GM19395 (cell line): ENCODE measurements around the gene KCNK15.

Experiments used
- ATAC-seq: cut with Tn5 transposase; IDR thresholded peaks from one replicate; pipeline ENCODE4 v1.9.1; 2021; ENCODE audit warnings: mild to moderate bottlenecking, moderate library complexity; ENCODE audit not compliant: unreplicated experiment

The KCNK15 gene

DNA sequence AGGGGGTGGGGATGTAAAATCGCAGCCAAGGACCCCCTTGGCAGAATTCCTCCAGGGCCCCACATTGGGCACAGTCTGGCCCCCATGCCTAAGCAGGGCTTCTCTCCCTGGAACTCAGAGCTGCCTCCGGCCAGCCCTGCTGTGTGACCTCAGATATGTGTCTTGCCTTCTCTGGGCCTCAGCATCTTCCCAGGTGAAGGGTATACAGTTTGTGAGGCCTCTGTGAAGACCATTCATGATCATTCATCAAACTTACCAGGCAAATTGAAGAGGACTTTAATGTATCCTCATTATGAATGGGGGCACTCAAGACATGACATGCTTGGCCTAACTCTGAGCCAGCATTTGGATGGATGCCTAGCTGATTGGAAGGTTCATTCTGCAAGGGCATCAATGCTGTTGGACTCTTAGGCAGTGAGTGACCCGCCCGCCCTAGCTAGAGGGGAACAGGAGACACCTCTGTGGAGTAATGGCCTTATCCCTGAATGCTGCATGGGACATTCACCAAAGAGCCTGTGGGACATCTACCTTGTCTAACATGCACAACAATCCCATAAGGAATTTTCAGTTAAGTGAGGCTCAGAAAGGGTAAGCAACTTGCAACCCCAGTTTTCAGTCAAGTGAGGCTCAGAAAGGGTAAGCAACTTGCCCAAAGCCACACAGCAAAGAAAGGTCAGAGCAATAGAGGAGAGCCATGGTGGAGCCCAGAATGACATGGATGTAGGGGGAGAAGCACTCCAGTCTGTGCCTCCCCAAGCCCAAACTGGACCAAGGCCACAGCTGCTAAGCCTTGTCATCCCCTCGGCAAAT, 30.0 kb upstream of the KCNK15 start:
- no peak for ATAC-seq

DNA sequence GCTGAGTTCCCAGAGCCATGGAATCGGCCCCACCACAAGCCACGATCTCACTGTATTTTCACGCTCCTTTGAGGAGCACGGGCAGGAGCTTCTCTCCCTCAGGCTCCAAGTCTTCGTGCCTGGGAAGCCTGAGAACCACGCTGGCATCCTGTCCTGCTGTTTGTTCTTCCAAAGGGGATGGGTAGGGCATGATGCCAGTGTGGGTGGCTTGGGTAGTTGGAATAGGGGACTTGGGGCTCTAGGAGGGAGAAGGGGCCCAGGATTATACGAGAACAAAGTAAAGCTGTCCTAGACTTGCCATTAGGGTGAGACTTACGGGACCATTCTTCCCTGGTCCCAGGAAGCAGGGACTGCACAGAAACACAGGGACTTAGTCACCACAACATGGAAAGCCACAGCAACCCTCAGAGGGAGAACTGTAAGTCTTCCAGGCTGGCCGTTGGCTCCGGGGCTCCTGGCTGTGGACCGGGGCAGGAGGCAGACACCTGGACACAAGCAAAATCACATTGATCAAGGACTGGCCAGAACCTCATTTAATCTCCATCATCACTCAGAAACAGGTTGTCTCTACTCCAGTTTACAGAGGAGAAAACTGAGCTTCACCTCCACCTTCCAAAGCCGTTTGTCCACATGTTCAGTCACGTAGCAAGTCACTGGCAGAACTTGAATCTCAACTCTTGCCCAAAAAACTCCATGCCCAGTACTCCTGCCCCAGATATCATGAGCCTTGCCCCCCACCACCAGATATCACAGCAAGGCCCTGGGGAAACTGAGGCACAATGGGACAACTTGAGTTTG, 29.2 kb upstream of the KCNK15 start:
- ATAC-seq = no peak

DNA sequence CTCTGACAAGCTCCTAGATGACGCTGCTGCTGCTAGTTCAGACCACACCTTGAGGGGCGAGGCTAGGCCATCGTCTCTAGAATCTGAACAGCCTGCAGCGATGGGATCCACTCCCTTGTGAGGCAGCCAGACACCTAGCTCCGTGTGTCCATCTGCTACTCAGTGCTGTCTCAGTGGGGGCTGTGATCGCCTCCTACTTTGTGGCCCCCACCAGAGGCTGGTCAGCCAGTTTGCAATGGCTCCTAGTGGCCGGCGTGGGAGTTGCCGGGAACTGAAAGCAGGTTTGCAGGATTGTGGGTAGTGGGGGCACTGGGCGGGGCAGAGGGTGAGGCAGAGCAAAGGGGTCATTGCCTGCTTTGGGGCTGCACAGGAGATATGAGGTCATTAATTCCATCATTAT, 27.7 kb upstream of the KCNK15 start:
- no peak for ATAC-seq

DNA sequence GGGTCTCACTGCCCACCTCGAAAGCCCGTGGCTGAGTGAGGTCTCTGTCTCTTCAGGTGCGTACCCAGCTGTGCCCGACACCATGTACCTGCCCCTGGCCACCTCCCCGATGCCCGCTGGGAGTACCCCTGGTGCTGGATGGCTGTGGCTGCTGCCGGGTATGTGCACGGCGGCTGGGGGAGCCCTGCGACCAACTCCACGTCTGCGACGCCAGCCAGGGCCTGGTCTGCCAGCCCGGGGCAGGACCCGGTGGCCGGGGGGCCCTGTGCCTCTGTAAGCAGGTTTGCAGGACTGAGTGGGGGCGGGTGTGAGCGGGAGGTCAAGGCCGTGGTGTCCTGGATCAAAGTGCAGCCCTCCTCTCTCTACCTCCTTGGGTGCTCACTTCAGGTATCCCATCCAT, 25.8 kb upstream of the KCNK15 start:
- ATAC-seq = no peak

DNA sequence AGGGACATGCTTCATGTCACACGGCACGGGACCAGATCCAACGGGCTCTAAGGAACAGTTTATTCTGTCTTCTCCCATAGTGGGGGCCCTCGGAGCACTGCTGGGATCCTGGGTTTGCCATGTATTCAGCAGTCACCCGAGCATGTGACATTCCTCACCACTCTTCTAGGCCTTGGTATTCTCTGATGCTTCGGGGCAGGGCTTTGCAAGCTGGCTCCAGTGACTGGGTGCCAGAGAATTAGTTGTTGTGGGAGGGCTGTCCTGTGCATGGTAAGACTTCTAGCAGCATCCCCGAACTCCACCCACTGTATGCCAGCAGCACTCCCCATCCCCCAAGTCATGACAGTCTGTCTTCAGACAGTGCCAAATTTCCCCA, 25.1 kb upstream of the KCNK15 start:
- no peak for ATAC-seq

DNA sequence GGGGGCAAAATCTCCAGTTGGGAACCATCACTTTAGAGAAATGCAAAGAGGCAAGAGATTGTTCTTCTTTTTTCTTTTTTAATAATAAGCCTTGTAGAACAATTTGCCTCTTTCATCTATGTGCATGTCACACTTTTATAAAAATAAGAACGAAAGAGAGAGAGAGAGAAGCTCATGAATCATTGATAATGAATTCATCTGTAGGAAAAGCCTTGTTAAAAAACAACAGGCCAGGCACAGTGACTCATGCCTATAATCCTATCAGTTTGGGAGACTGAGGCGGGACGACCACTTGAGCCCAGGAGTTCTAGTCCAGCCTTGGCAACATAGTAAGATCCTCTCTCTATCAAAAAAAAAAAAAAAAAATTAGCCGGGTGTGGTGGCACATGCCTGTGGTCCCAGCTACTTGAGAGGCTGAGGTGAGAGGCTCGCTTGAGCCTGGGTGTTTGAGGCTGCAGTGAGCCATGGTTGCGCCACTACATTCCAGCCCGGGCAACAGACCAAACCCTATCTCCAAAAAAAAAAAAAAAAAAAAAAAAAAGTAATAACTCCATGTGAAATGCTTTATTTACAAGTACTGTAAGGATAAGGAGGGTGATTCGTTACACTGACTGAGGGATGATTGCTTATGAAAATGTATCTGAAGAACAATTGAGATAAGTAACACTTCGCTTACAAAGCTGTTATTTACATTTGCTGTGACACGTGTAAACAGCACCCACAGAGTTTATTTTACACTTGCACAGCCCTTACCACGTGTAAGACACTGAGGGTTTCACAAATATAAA, 24.5 kb upstream of the KCNK15 start:
- ATAC-seq = no peak

DNA sequence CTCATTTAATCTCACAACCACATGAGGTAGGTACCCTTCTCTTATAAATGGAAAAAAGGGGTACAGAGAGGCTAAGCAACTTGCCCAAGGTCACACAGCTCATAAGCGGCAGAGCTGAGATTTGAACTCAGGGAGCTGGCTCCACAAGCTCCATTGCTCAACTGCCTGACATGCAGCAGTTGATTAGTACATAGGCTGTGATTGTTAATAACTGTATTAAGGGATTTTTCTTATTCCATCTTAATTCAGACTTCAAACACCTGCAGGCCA, 23.9 kb upstream of the KCNK15 start:
- ATAC-seq = no peak

DNA sequence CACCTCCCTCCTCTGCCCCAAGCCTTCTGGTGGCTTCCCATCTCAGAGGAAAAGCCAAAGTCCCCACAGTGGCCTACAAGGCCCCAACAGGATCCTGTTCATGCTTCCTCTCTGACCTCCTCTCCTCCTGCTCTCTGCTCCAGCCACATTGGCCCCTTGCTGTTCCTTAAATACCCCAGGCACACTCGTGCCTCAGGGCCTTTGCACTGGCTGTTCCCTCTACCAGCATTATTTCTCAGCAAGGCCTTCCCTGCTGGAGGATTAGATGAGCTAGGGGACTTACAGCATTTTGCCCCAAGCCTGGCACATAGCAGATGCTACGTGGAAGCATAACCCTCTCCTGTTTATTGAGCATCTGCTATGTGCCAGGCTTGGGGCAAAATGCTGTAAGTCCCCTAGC, 22.7 kb upstream of the KCNK15 start:
- ATAC-seq = no peak

DNA sequence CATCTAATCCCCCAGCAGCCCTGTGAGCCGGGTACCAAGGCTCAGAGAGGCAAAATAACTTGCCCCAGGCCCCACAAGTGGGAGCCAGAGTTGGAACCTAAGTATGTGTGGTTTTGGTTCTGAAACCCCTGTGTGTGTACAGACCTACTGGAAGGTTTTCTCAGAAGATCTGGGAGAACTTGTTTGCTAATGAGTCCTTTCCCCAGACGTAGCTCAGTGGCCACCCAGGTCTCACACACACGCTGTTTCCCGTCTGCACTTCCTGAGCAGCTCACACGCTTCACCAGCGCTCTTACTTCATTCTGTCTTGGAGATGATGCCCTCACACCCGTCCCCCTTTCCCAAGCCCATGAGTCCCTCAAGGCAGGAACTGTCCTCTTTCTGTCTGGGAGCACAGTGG, 22.3 kb upstream of the KCNK15 start:
- no peak for ATAC-seq

DNA sequence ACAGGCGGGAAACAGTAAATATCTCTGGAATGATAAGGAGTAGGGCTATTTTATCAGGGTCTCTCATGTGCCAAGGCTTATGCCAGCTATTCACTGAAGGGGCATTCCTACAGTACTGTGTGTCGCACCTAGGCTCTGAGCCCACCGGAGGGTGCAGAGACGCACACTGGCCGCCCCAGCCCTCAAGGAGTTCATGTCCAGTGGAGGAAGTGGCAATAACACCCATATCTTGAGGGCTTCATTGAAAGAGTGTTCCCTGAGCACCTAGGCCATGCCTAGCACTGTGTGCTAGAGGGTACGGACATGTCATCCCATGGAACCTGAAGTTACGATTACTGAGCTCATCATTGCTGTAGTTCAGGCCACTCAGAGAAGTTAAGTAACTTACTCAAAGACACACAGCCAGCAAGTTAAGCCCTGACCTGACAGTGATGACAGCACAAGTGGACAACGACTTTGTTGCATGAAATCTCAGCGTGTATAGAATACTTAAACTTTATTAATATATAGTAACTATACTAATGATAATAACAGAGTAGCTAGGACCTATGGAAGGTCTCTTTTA, 21.8 kb upstream of the KCNK15 start:
- no peak for ATAC-seq

DNA sequence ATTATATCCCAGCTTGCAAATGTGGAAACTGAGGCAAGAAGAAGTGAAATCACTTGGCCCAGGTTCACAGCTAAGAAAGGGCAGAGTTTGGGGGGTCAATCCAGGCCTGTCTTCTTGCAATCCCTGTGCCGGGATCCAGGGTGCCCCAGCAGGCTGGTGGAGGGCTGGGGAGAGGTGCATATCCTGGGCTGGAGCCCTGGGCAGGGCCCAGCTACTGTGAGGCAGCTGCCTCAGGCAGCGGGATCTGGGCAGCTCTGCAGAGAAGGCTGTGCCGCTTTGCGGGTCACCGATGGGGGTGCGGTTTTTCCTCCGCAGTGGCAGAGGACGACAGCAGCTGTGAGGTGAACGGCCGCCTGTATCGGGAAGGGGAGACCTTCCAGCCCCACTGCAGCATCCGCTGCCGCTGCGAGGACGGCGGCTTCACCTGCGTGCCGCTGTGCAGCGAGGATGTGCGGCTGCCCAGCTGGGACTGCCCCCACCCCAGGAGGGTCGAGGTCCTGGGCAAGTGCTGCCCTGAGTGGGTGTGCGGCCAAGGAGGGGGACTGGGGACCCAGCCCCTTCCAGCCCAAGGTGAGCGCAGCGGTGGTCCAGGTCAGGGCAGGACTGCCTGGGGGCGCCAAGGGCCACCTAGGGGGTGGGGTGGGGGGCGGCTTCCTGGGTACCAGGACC, 21.1 kb upstream of the KCNK15 start:
- ATAC-seq = no peak

DNA sequence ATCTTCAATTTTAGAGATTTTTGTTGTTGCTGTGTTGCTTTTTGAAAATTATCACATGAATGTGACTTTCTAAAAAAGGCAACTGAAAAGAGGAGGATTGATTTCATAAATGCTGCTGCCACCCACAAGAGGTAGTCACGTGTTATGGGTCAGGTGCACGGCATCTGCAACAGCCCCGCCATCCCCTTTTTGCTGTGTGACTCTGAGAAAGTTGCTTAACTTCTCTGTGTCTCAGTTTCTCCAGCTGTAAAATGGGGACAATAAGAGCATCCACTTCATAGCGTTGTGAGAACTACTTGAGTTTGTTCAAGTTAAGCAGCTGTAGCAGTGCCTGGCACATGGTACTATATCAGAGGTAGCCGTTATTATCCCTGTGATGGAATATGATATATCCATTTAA, 19.8 kb upstream of the KCNK15 start:
- ATAC-seq = no peak

DNA sequence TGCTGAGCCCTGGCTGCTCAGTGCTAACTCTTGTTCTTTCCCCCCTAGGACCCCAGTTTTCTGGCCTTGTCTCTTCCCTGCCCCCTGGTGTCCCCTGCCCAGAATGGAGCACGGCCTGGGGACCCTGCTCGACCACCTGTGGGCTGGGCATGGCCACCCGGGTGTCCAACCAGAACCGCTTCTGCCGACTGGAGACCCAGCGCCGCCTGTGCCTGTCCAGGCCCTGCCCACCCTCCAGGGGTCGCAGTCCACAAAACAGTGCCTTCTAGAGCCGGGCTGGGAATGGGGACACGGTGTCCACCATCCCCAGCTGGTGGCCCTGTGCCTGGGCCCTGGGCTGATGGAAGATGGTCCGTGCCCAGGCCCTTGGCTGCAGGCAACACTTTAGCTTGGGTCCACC, 18.6 kb upstream of the KCNK15 start:
- no peak for ATAC-seq

DNA sequence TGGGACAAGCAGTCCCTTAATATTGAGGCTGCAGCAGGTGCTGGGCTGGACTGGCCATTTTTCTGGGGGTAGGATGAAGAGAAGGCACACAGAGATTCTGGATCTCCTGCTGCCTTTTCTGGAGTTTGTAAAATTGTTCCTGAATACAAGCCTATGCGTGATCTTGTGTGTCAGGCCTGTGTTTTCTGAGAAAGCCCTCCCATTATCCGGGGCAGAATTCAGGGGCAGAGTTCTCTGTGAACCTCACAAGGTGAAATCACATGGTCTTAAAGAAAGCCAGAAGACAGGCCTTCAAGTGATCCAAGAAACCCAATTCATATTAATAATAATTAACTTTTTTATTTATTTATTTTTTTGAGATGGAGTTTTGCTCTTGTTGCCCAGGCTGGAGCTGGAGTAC, 18.0 kb upstream of the KCNK15 start:
- ATAC-seq = no peak

DNA sequence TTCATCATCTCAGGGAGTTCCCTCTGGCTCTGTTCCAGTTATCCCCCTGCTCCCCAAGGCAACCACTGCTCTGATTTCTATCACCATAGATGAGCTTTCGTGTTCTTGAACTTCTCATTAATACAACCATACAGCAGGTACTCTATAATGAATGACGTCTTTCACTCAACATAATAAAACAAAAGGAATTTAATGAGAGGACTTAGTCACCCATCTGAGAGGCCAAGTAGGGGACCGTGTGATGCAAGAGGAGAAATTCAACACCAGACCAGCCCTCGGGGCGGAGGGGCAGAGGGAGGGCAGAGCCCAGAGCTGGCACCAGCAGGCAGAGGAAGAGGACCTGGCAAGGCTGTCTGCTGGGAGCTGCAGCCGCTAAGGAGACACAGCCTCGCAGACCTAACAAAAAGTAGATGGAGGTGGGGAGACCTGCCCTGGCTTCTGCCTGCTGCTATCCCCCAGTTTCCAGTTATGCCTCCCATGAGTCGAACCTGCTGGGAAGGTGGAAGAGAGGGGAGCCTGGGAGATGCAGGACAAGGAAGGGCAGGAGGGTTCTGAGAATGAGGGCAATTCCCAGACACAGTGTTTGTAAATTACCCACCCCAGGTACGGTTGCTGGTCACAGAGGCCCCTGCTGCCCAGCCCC, 16.7 kb upstream of the KCNK15 start:
- ATAC-seq = no peak

DNA sequence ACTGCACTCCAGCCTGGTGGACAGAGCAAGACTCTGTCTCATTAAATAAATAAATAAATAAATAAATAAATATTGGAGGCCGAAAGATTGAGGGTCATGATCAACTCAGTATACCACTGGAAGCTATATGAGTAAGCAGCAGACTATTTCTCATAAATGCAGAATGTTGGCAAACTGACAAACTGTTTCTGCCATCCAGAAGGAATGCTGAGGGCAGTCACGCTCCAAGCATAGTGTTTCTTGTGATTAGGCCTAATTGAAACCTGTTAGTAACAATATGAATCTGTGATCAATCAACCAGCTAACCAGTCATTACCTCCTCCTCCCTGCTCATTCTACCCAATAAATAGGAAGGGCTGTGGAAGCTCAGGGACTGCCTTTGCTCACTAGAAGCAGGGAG, 15.2 kb upstream of the KCNK15 start:
- ATAC-seq = no peak

DNA sequence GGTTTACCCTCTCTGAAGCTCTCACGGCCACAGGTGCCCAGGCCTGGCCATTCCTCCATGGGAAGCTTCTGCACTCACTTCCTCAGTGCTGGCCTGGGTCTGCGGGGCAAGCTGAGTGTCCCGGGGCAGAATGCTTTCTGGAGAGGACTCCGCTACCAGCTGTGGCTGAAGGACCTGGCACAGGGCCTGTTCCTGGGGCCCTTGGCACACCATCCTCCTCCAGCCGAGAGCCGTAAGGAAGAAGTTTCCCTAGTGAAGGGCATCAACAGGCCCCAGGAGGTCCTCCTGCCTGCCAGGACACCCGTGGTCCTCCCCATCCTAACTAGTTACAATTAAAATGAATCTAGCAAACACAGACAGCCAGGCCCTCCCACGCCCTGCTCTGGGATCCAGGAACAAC, 14.0 kb upstream of the KCNK15 start:
- no peak for ATAC-seq

DNA sequence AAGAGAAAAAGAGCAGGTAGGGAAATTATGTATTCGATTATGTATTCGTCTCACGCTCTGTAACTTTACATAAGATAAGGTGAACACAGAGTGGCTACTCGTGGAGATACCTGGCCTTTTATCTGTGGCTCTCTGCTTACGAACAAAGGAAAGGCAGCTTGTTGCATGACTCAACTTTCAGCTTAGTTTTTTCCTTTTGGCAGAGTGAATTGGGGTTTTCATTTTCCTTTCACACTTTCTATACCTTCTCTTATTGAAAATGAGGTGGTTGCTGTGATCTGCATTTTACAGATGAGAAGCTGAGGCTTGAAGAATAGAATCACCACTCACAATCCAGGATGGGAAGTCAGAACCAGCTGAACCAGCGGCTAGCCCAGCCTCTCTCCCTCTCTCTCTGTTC, 13.3 kb upstream of the KCNK15 start:
- no peak for ATAC-seq

DNA sequence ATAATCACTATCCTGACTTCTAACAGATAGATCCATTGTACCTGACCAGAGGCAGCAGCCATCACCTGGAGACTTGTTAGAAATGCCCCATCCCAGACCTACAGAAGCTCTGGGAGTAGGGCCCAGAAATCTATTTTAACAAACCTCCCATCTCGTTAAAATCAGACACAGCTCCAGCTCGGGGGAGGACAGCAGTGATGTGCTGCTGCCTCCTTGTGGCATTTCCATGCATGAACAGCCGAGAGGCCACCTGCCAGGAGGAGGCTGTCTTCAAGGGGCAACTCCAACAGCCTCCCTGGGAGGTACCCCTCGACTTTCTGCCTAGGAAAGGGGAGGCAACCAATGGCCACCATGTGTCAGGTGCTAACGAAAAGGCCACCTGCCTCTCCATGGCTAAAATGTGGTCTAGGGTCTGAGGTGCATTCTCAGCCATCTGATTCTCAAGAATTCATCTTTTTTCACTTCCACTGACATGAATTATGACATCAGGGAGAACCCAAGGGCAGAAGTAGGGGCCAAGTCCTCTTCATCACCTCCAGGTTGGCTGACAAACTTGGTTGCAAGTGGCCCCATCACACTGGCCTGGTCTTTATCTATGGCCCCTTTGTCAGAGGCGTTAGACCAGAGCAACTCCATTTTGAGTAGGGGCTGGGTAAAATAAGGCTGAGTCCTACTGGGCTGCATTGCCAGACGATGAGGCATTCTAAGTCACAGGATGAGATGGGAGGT, 12.2 kb upstream of the KCNK15 start:
- ATAC-seq = no peak

DNA sequence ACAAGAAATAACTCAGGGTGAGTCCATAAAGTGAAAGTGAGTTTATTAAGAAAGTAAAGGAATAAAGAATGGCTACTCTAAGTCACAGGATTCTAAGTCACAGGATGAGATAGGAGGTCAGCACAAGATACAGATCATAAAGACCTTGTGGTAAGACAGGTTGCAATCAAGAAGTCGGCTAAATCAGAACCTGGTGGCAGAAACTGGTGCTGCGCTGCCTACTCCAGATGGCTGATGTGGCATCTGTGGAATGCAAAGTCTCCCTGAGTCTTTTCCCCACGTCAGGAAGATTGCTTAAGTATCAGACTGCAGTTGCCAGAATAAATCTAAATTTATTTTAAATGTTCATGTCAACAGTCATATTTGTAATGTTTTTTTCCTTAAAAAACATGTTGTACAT, 10.7 kb upstream of the KCNK15 start:
- ATAC-seq = no peak
